Measurements from ENCODE around the gene TACR2. TPM values are rescaled to one million over a fixed set of nuclear protein-coding genes. Genes with fewer than 3 reads are reported as not detected.

The TACR2 gene
- total RNA-seq, 1 experiment from 2014 or later: 0.26 TPM

- Mint-ChIP-seq H3K27ac (ENCODE audit: unreplicated experiment) (no peak overlapping the region), H3K27me3 (ENCODE audit: unreplicated experiment) (no peaks in the 10 kb centered on the region), H3K36me3 (ENCODE audit: insufficient read depth, unreplicated experiment) (peaks cover 9% of the 10 kb centered on the region), H3K4me3 (ENCODE audit: low read depth, unreplicated experiment) (no peak overlapping the region), H3K4me1 (ENCODE audit: low read depth, unreplicated experiment) (peaks cover 56% of the 10 kb centered on the region), H3K9me3 (ENCODE audit: low read depth, unreplicated experiment) (no peaks in the 10 kb centered on the region)
- no peak for DNase-seq
- intact Hi-C loops (cut with micrococcal nuclease; ENCODE audit: unreplicated experiment): no loop called here
- TF ChIP-seq CTCF (IDR thresholded peaks at IDR 0.05; ENCODE audit: unreplicated experiment): no peak
- CTCF ChIA-PET: interaction anchor here (3.6 kb wide), 1 partner anchor 15 kb away, joined by 42 read pairs; no protein-coding TSS in a partner anchor
- BruUV-seq (replicated peaks): no TSS peak
These were observed 6.0 kb upstream of the TACR2 start for GRCh38 chr10:69422676-69423075.

- TF ChIP-seq CTCF (IDR thresholded peaks at IDR 0.05; ENCODE audit: unreplicated experiment): no peak
- H3K4me3 Mint-ChIP-seq (ENCODE audit: low read depth, unreplicated experiment): no peak overlapping the region
- peaks cover 51% of the 10 kb centered on the region for H3K4me1 Mint-ChIP-seq (ENCODE audit: low read depth, unreplicated experiment)
- H3K27me3 Mint-ChIP-seq (ENCODE audit: unreplicated experiment): no peaks in the 10 kb centered on the region
- H3K9me3 Mint-ChIP-seq (ENCODE audit: low read depth, unreplicated experiment): no peaks in the 10 kb centered on the region
- CTCF ChIA-PET: interaction anchor here (0.6 kb wide), 1 partner anchor 293 kb away, joined by 3 read pairs; no protein-coding TSS in a partner anchor
- BruUV-seq (replicated peaks): no TSS peak
- H3K36me3 Mint-ChIP-seq (ENCODE audit: insufficient read depth, unreplicated experiment): peaks cover 9% of the 10 kb centered on the region
- intact Hi-C loops (cut with micrococcal nuclease; ENCODE audit: unreplicated experiment): no loop called here
- no peak for DNase-seq
- peak overlapping the region; percentile 16 for H3K27ac Mint-ChIP-seq (ENCODE audit: unreplicated experiment)
These were observed 5.0 kb upstream of the TACR2 start for GRCh38 chr10:69421611-69422308.

- no peak overlapping the region for H3K4me3 Mint-ChIP-seq (ENCODE audit: low read depth, unreplicated experiment)
- CTCF ChIA-PET: interaction anchor here (2.6 kb wide), 1 partner anchor 11 kb away, joined by 10 read pairs; no protein-coding TSS in a partner anchor
- H3K9me3 Mint-ChIP-seq (ENCODE audit: low read depth, unreplicated experiment): no peaks in the 10 kb centered on the region
- no peak for DNase-seq
- H3K27me3 Mint-ChIP-seq (ENCODE audit: unreplicated experiment): no peaks in the 10 kb centered on the region
- no TSS peak for BruUV-seq (replicated peaks)
- TF ChIP-seq CTCF (IDR thresholded peaks at IDR 0.05; ENCODE audit: unreplicated experiment): no peak
- peaks cover 31% of the 10 kb centered on the region for H3K4me1 Mint-ChIP-seq (ENCODE audit: low read depth, unreplicated experiment)
- H3K36me3 Mint-ChIP-seq (ENCODE audit: insufficient read depth, unreplicated experiment): peaks cover 2% of the 10 kb centered on the region
- no peak overlapping the region for H3K27ac Mint-ChIP-seq (ENCODE audit: unreplicated experiment)
- intact Hi-C loops (cut with micrococcal nuclease; ENCODE audit: unreplicated experiment): no loop called here
These were observed 3.0 kb upstream of the TACR2 start for GRCh38 chr10:69419744-69420126.

GRCh38 chr10:69419096-69419743 lies 2.5 kb upstream of the TACR2 start:
- Mint-ChIP-seq H3K4me3 (ENCODE audit: low read depth, unreplicated experiment) (no peak overlapping the region), H3K4me1 (ENCODE audit: low read depth, unreplicated experiment) (peaks cover 27% of the 10 kb centered on the region), H3K36me3 (ENCODE audit: insufficient read depth, unreplicated experiment) (peaks cover 3% of the 10 kb centered on the region), H3K9me3 (ENCODE audit: low read depth, unreplicated experiment) (no peaks in the 10 kb centered on the region), H3K27ac (ENCODE audit: unreplicated experiment) (no peak overlapping the region), H3K27me3 (ENCODE audit: unreplicated experiment) (no peaks in the 10 kb centered on the region)
- no peak for TF ChIP-seq CTCF (IDR thresholded peaks at IDR 0.05; ENCODE audit: unreplicated experiment)
- CTCF ChIA-PET: interaction anchor here (1.8 to 2.6 kb wide), 2 partner anchors 11 to 31 kb away, joined by 5 to 10 read pairs; no protein-coding TSS in a partner anchor
- no TSS peak for BruUV-seq (replicated peaks)
- DNase-seq: no peak
- intact Hi-C loops (cut with micrococcal nuclease; ENCODE audit: unreplicated experiment): no loop called here

Measured in Calu3 (cell line).